K562 (cell line): Measurements from ENCODE around the gene TSTD2.

Source experiments
- ARNT ChIP-seq, 2 experiments: fragments of 450-650 bp; IDR thresholded peaks; 2 replicates each; pipeline ENCODE4 v1.6.1; 2016; ENCODE audit warnings: mild to moderate bottlenecking in 1 of 2
- CBX2 ChIP-seq: fragments of 200-600 bp; sonication (generic); IDR thresholded peaks from one replicate; pipeline ENCODE4 v1.6.1; 2012; ENCODE audit warnings: mild to moderate bottlenecking, low read length, inconsistent platforms; ENCODE audit not compliant: insufficient read depth, poor library complexity, severe bottlenecking
- CREB1 ChIP-seq, 2 experiments: sonication (generic) in 1 of 2; formaldehyde crosslinking in 1 of 2; IDR thresholded peaks; 2 replicates each; pipeline versions ENCODE4 v1.6.1 to v1.8.0; 2012 to 2022; ENCODE audit warnings: inconsistent platforms in 1 of 2, mild to moderate bottlenecking in 1 of 2, missing genetic modification reagents in 1 of 2, moderate library complexity in 1 of 2
- ETV5 ChIP-seq: sonication (generic); formaldehyde crosslinking; IDR thresholded peaks from 2 replicates; pipeline ENCODE4 v1.4.0; 2020; ENCODE audit warnings: low read depth, mild to moderate bottlenecking, missing genetic modification reagents
- HDAC1 ChIP-seq, 2 experiments: fragments of 450-650 bp; IDR thresholded peaks; 2 replicates each; pipeline ENCODE4 v1.6.1; 2016 to 2017; ENCODE audit warnings: inconsistent platforms in 1 of 2, mild to moderate bottlenecking in 1 of 2, moderate library complexity in 1 of 2
- HNRNPUL1 ChIP-seq: fragments of 200-400 bp; formaldehyde crosslinking; IDR thresholded peaks from 2 replicates; pipeline ENCODE4 v1.6.1; 2017; ENCODE audit warnings: low read length
- JUN ChIP-seq, 2 experiments: sonication (generic) in 1 of 2; formaldehyde crosslinking in 1 of 2; IDR thresholded peaks; 2 replicates each; pipeline versions ENCODE4 v1.6.1 to v1.8.0; 2012 to 2022; ENCODE audit warnings: borderline replicate concordance in 2 of 2, mild to moderate bottlenecking in 2 of 2, improper control_type of control experiment in 1 of 2, low read depth in 1 of 2, low read length in 1 of 2, missing genetic modification reagents in 1 of 2
- ZNF384 ChIP-seq: IDR thresholded peaks from 2 replicates; pipeline ENCODE4 v1.6.1; 2012; ENCODE audit warnings: low read depth, low read length, improper control_type of control experiment
- TF ChIP-seq, protein P1 (sequence below), 3 experiments: IDR thresholded peaks in 2 of 3; conservative IDR thresholded peaks in 1 of 3; 2 replicates each; pipeline ENCODE4 v1.5.1; 2011 to 2012; ENCODE audit warnings: low read length in 3 of 3, mild to moderate bottlenecking in 3 of 3, control low read depth in 2 of 3, improper control_type of control experiment in 1 of 3, inconsistent platforms in 1 of 3, low read depth in 1 of 3, mixed read lengths in 1 of 3, moderate library complexity in 1 of 3; ENCODE audit not compliant: insufficient read depth in 2 of 3
- TF ChIP-seq, protein P2 (sequence below), 2 experiments: fragments of 450-650 bp in 1 of 2; sonication (generic) in 1 of 2; formaldehyde crosslinking in 1 of 2; IDR thresholded peaks; 2 replicates each; pipeline versions ENCODE4 v1.7.1 to v1.9.0; 2016 to 2022; ENCODE audit warnings: inconsistent platforms in 1 of 2, mild to moderate bottlenecking in 1 of 2, missing genetic modification reagents in 1 of 2
- TF ChIP-seq, protein P3 (sequence below): sonication (generic); formaldehyde crosslinking; IDR thresholded peaks from 2 replicates; pipeline ENCODE4 v1.8.0; 2023; ENCODE audit warnings: missing genetic modification reagents, mild to moderate bottlenecking, borderline replicate concordance
- TF ChIP-seq, protein P4 (sequence below): fragments of 450-650 bp; conservative IDR thresholded peaks from 2 replicates; pipeline ENCODE4 v1.6.1; 2016; ENCODE audit warnings: missing genetic modification characterization, low read depth, mild to moderate bottlenecking, missing compliant biosample characterization, moderate library complexity

- TF ChIP-seq, protein P1, sequence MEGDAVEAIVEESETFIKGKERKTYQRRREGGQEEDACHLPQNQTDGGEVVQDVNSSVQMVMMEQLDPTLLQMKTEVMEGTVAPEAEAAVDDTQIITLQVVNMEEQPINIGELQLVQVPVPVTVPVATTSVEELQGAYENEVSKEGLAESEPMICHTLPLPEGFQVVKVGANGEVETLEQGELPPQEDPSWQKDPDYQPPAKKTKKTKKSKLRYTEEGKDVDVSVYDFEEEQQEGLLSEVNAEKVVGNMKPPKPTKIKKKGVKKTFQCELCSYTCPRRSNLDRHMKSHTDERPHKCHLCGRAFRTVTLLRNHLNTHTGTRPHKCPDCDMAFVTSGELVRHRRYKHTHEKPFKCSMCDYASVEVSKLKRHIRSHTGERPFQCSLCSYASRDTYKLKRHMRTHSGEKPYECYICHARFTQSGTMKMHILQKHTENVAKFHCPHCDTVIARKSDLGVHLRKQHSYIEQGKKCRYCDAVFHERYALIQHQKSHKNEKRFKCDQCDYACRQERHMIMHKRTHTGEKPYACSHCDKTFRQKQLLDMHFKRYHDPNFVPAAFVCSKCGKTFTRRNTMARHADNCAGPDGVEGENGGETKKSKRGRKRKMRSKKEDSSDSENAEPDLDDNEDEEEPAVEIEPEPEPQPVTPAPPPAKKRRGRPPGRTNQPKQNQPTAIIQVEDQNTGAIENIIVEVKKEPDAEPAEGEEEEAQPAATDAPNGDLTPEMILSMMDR (IDR thresholded peaks at IDR 0.05 in 2 of 3, conservative IDR thresholded peaks at IDR 0.05 in 1 of 3; ENCODE audit: insufficient read depth in 2 of 3, low read depth in 1 of 3, low read length in 3 of 3) = no peak
- TF ChIP-seq ETV5 = no peak
- TF ChIP-seq HNRNPUL1 = no peak
- no peak for TF ChIP-seq CBX2
- no peak for TF ChIP-seq CREB1 (IDR thresholded peaks at IDR 0.05)
- no peak for TF ChIP-seq CREB1 (CRISPR knock-in tag; IDR thresholded peaks at IDR 0.05)
- no peak for TF ChIP-seq HDAC1 (IDR thresholded peaks at IDR 0.05)
- no peak for TF ChIP-seq ZNF384
- no peak for TF ChIP-seq JUN (IDR thresholded peaks at IDR 0.05; ENCODE audit: borderline replicate concordance, low read depth, low read length)
- TF ChIP-seq JUN (CRISPR knock-in tag; IDR thresholded peaks at IDR 0.05; ENCODE audit: borderline replicate concordance) = no peak
- TF ChIP-seq, protein P2, sequence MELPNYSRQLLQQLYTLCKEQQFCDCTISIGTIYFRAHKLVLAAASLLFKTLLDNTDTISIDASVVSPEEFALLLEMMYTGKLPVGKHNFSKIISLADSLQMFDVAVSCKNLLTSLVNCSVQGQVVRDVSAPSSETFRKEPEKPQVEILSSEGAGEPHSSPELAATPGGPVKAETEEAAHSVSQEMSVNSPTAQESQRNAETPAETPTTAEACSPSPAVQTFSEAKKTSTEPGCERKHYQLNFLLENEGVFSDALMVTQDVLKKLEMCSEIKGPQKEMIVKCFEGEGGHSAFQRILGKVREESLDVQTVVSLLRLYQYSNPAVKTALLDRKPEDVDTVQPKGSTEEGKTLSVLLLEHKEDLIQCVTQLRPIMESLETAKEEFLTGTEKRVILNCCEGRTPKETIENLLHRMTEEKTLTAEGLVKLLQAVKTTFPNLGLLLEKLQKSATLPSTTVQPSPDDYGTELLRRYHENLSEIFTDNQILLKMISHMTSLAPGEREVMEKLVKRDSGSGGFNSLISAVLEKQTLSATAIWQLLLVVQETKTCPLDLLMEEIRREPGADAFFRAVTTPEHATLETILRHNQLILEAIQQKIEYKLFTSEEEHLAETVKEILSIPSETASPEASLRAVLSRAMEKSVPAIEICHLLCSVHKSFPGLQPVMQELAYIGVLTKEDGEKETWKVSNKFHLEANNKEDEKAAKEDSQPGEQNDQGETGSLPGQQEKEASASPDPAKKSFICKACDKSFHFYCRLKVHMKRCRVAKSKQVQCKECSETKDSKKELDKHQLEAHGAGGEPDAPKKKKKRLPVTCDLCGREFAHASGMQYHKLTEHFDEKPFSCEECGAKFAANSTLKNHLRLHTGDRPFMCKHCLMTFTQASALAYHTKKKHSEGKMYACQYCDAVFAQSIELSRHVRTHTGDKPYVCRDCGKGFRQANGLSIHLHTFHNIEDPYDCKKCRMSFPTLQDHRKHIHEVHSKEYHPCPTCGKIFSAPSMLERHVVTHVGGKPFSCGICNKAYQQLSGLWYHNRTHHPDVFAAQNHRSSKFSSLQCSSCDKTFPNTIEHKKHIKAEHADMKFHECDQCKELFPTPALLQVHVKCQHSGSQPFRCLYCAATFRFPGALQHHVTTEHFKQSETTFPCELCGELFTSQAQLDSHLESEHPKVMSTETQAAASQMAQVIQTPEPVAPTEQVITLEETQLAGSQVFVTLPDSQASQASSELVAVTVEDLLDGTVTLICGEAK (IDR thresholded peaks at IDR 0.05) = no peak
- TF ChIP-seq, protein P2 (CRISPR knock-in tag; IDR thresholded peaks at IDR 0.05) = no peak
- TF ChIP-seq, protein P3, sequence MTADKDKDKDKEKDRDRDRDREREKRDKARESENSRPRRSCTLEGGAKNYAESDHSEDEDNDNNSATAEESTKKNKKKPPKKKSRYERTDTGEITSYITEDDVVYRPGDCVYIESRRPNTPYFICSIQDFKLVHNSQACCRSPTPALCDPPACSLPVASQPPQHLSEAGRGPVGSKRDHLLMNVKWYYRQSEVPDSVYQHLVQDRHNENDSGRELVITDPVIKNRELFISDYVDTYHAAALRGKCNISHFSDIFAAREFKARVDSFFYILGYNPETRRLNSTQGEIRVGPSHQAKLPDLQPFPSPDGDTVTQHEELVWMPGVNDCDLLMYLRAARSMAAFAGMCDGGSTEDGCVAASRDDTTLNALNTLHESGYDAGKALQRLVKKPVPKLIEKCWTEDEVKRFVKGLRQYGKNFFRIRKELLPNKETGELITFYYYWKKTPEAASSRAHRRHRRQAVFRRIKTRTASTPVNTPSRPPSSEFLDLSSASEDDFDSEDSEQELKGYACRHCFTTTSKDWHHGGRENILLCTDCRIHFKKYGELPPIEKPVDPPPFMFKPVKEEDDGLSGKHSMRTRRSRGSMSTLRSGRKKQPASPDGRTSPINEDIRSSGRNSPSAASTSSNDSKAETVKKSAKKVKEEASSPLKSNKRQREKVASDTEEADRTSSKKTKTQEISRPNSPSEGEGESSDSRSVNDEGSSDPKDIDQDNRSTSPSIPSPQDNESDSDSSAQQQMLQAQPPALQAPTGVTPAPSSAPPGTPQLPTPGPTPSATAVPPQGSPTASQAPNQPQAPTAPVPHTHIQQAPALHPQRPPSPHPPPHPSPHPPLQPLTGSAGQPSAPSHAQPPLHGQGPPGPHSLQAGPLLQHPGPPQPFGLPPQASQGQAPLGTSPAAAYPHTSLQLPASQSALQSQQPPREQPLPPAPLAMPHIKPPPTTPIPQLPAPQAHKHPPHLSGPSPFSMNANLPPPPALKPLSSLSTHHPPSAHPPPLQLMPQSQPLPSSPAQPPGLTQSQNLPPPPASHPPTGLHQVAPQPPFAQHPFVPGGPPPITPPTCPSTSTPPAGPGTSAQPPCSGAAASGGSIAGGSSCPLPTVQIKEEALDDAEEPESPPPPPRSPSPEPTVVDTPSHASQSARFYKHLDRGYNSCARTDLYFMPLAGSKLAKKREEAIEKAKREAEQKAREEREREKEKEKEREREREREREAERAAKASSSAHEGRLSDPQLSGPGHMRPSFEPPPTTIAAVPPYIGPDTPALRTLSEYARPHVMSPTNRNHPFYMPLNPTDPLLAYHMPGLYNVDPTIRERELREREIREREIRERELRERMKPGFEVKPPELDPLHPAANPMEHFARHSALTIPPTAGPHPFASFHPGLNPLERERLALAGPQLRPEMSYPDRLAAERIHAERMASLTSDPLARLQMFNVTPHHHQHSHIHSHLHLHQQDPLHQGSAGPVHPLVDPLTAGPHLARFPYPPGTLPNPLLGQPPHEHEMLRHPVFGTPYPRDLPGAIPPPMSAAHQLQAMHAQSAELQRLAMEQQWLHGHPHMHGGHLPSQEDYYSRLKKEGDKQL = no peak
- TF ChIP-seq, protein P4, sequence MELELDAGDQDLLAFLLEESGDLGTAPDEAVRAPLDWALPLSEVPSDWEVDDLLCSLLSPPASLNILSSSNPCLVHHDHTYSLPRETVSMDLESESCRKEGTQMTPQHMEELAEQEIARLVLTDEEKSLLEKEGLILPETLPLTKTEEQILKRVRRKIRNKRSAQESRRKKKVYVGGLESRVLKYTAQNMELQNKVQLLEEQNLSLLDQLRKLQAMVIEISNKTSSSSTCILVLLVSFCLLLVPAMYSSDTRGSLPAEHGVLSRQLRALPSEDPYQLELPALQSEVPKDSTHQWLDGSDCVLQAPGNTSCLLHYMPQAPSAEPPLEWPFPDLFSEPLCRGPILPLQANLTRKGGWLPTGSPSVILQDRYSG (tag) = no peak
- TF ChIP-seq ARNT (IDR thresholded peaks at IDR 0.05) = no peak
Observed at GRCh38 chr9:97636903-97637302, 3.7 kb upstream of the TSTD2 start.
